ENCODE results near the gene CRACR2A.

CRACR2A gene

GRCh38 chr12:3596703-3597415 lies 156.1 kb downstream of the CRACR2A start:
- DNase-seq, result no peak
- H3K36me3 ChIP-seq, result no peaks in the 10 kb centered on the region
- no peak overlapping the region for H3K4me3 ChIP-seq (ENCODE audit: low read depth, low read length)
- TF ChIP-seq CTCF (IDR thresholded peaks at IDR 0.05; ENCODE audit: low read depth, low read length), result no peak
- H3K9me3 ChIP-seq, result no peaks in the 10 kb centered on the region
- H3K4me1 ChIP-seq, result no peaks in the 10 kb centered on the region
- H3K27me3 ChIP-seq, result peaks cover 8% of the 10 kb centered on the region; the same call in 1 of the 2 replicates

DNA sequence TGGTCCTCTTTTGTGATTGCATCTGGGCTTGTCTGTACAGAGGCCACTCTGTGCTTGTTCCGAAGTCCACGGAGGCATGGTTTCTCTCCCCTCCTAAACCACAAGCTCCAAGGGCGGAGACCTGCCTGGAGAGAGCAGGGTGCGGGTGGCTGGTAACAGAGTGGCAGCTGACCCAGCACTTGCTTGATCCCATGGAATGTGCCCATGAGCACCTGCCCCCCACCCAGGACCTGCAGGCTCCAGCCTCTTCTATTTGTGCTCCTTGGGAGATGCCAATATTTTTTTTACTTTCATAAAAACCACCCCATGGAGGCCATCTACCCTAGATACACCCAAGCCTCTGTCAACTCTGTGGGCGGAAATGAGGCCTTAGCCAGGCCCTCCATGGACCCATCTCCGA lies 157.2 kb downstream of the CRACR2A start:
- no peak for DNase-seq
- peaks cover 6% of the 10 kb centered on the region; the same call in 1 of the 2 replicates for H3K27me3 ChIP-seq
- H3K9me3 ChIP-seq, result no peaks in the 10 kb centered on the region
- H3K36me3 ChIP-seq, result no peaks in the 10 kb centered on the region
- no peaks in the 10 kb centered on the region for H3K4me1 ChIP-seq
- TF ChIP-seq CTCF (IDR thresholded peaks at IDR 0.05; ENCODE audit: low read depth, low read length), result no peak
- H3K4me3 ChIP-seq (ENCODE audit: low read depth, low read length), result no peak overlapping the region

GRCh38 chr12:3594966-3595365 lies 157.9 kb downstream of the CRACR2A start:
- no peak for DNase-seq
- no peaks in the 10 kb centered on the region for H3K4me1 ChIP-seq
- no peaks in the 10 kb centered on the region for H3K36me3 ChIP-seq
- H3K27me3 ChIP-seq, result peaks cover 6% of the 10 kb centered on the region; the same call in 1 of the 2 replicates
- no peak overlapping the region for H3K4me3 ChIP-seq (ENCODE audit: low read depth, low read length)
- no peak for TF ChIP-seq CTCF (IDR thresholded peaks at IDR 0.05; ENCODE audit: low read depth, low read length)
- no peaks in the 10 kb centered on the region for H3K9me3 ChIP-seq

GRCh38 chr12:3593906-3594483 lies 158.9 kb downstream of the CRACR2A start:
- TF ChIP-seq CTCF (IDR thresholded peaks at IDR 0.05; ENCODE audit: low read depth, low read length), result no peak
- no peak for DNase-seq

GRCh38 chr12:3592856-3593625 lies 159.9 kb downstream of the CRACR2A start:
- Histone ChIP-seq H3K4me1 (no peaks in the 10 kb centered on the region), H3K4me3 (ENCODE audit: low read depth, low read length) (no peak overlapping the region), H3K9me3 (no peaks in the 10 kb centered on the region), H3K36me3 (no peaks in the 10 kb centered on the region), H3K27me3 (peaks cover 4% of the 10 kb centered on the region)
- no peak for DNase-seq
- no peak for TF ChIP-seq CTCF (IDR thresholded peaks at IDR 0.05; ENCODE audit: low read depth, low read length)

More at GRCh38 chr12:3593906-3594483, 158.9 kb downstream of the CRACR2A start:
- Histone ChIP-seq H3K9me3 (no peaks in the 10 kb centered on the region), H3K4me1 (no peaks in the 10 kb centered on the region), H3K4me3 (ENCODE audit: low read depth, low read length) (no peak overlapping the region), H3K36me3 (no peaks in the 10 kb centered on the region), H3K27me3 (peaks cover under 1% of the 10 kb centered on the region; the same call in 1 of the 2 replicates)

Measured in BE2C (cell line).